ENCODE data around the gene MAS1. TPM values are rescaled to one million over a fixed set of nuclear protein-coding genes. Genes with fewer than 3 reads are reported as not detected.
A peak's percentile ranks its signal among the peaks of the same experiment; 100 is the strongest.

Gene MAS1
- polyA plus RNA-seq, 1 donor (not counting 4 experiments of a cell fraction or from before 2014, with no cell fraction given) = not detected

DNA sequence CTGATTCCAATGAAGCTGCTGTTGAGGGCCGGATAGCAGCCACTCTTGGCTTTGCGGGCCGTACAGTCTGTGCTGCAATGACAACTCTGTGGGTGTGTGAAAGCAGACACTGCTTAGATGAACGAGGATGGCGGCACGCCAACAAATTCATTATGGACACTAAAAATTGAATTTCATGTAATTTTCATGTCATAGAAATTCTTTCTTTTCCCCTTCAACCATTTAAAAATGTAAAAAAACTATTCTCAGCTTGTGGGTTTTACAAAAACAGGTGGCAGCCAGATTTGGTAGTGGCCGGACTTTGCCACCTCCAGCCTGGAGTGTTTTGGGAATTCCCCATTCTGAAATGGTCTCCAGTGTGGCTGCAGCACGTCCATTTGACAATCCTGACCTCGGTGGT lies 26.0 kb downstream of the MAS1 start:
- H2AFZ ChIP-seq (ENCODE audit: control insufficient read depth, low read length) = no peak overlapping the region

DNA sequence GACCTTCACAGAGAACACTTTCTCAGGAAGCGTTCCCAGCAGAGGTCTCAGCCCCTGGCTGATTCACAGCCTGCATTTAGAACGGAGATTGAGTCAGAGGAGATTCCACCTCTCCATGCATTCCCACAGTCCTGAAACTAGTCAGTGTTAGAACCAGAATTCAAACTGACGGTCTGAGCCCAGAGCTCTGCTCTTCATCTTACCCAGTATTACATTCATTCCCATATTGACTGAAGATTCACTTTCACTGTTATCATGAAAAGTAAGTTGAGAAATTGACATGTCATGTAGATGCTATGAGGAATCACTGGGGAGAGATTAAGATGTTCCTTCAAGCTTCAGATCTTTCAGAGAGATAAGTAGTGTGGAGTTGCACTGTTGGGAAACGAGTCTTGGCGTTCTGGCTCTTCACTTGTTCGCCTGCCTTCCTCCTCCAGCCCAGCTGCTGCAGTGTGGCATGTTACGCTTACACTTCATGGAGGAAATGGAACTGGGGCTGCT lies 28.3 kb downstream of the MAS1 start:
- peak overlapping the region; percentile 39 for H3K4me2 ChIP-seq (ENCODE audit: control insufficient read depth, extremely low read depth, insufficient read depth, low read depth, low read length)
- no peaks in the 10 kb centered on the region for H3K27me3 ChIP-seq (ENCODE audit: control insufficient read depth, extremely low read depth, insufficient read depth, low read length)
- DNase-seq (ENCODE audit: low read depth, low spot score) = no peak
- H4K20me1 ChIP-seq (ENCODE audit: control insufficient read depth, extremely low read depth, insufficient read depth, low read length) = no peaks in the 10 kb centered on the region
- H3K4me1 ChIP-seq (ENCODE audit: control insufficient read depth, extremely low read depth, insufficient read depth, low read length) = peaks cover 24% of the 10 kb centered on the region
- H3K9ac ChIP-seq (ENCODE audit: control insufficient read depth, extremely low read depth, insufficient read depth, low read length) = no peak overlapping the region
- H3K9me3 ChIP-seq (ENCODE audit: control insufficient read depth, low read depth, low read length) = no peaks in the 10 kb centered on the region
- FAIRE-seq = peak; percentile 51
- no peaks in the 10 kb centered on the region for H3K9me1 ChIP-seq (ENCODE audit: control insufficient read depth, extremely low read depth, insufficient read depth, low read length)
- TF ChIP-seq, protein P1, sequence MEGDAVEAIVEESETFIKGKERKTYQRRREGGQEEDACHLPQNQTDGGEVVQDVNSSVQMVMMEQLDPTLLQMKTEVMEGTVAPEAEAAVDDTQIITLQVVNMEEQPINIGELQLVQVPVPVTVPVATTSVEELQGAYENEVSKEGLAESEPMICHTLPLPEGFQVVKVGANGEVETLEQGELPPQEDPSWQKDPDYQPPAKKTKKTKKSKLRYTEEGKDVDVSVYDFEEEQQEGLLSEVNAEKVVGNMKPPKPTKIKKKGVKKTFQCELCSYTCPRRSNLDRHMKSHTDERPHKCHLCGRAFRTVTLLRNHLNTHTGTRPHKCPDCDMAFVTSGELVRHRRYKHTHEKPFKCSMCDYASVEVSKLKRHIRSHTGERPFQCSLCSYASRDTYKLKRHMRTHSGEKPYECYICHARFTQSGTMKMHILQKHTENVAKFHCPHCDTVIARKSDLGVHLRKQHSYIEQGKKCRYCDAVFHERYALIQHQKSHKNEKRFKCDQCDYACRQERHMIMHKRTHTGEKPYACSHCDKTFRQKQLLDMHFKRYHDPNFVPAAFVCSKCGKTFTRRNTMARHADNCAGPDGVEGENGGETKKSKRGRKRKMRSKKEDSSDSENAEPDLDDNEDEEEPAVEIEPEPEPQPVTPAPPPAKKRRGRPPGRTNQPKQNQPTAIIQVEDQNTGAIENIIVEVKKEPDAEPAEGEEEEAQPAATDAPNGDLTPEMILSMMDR (optimal IDR thresholded peaks at IDR 0.05 in 1 of 3, IDR thresholded peaks at IDR 0.05 in 1 of 3, conservative IDR thresholded peaks at IDR 0.05 in 1 of 3; ENCODE audit: extremely low read depth in 1 of 3, insufficient read depth in 2 of 3, low read length in 3 of 3) = no peak
- TF ChIP-seq EZH2 (IDR thresholded peaks at IDR 0.05; ENCODE audit: low read length) = no peak
- no peaks in the 10 kb centered on the region for H3K79me2 ChIP-seq (ENCODE audit: control insufficient read depth, insufficient read depth, low read length)
- no peak overlapping the region for H2AFZ ChIP-seq (ENCODE audit: control insufficient read depth, low read length)
- H3K36me3 ChIP-seq (ENCODE audit: control insufficient read depth in 2 of 2, extremely low read depth in 1 of 2, insufficient read depth in 2 of 2, low read length in 2 of 2) = no peaks in the 10 kb centered on the region
- H3K4me3 ChIP-seq (ENCODE audit: control insufficient read depth in 2 of 3, extremely low read depth in 1 of 3, insufficient read depth in 2 of 3, low read depth in 1 of 3, low read length in 3 of 3) = no peak overlapping the region
- dilution Hi-C loops (cut with MboI; ENCODE audit: extremely low pct_ligation_motif_present, low sequenced_read_pairs) = no loop called here
- no peak overlapping the region for H3K27ac ChIP-seq (ENCODE audit: control insufficient read depth, insufficient read depth, low read length)

More for the DNA sequence above, 26.0 kb downstream of the MAS1 start:
- H3K27ac ChIP-seq (ENCODE audit: control insufficient read depth, insufficient read depth, low read length) = no peak overlapping the region
- H4K20me1 ChIP-seq (ENCODE audit: control insufficient read depth, extremely low read depth, insufficient read depth, low read length) = no peaks in the 10 kb centered on the region
- H3K36me3 ChIP-seq (ENCODE audit: control insufficient read depth in 2 of 2, extremely low read depth in 1 of 2, insufficient read depth in 2 of 2, low read length in 2 of 2) = no peaks in the 10 kb centered on the region
- no peak for FAIRE-seq
- H3K9me1 ChIP-seq (ENCODE audit: control insufficient read depth, extremely low read depth, insufficient read depth, low read length) = no peaks in the 10 kb centered on the region
- H3K4me1 ChIP-seq (ENCODE audit: control insufficient read depth, extremely low read depth, insufficient read depth, low read length) = peaks cover 24% of the 10 kb centered on the region
- dilution Hi-C loops (cut with MboI; ENCODE audit: extremely low pct_ligation_motif_present, low sequenced_read_pairs) = no loop called here
- peaks cover 4% of the 10 kb centered on the region for H3K27me3 ChIP-seq (ENCODE audit: control insufficient read depth, extremely low read depth, insufficient read depth, low read length)
- H3K79me2 ChIP-seq (ENCODE audit: control insufficient read depth, insufficient read depth, low read length) = no peaks in the 10 kb centered on the region
- DNase-seq (ENCODE audit: low read depth, low spot score) = no peak
- TF ChIP-seq, protein P1 (optimal IDR thresholded peaks at IDR 0.05 in 1 of 3, IDR thresholded peaks at IDR 0.05 in 1 of 3, conservative IDR thresholded peaks at IDR 0.05 in 1 of 3; ENCODE audit: extremely low read depth in 1 of 3, insufficient read depth in 2 of 3, low read length in 3 of 3) = no peak
- TF ChIP-seq EZH2 (IDR thresholded peaks at IDR 0.05; ENCODE audit: low read length) = no peak
- H3K4me3 ChIP-seq (ENCODE audit: control insufficient read depth in 2 of 3, extremely low read depth in 1 of 3, insufficient read depth in 2 of 3, low read depth in 1 of 3, low read length in 3 of 3) = no peak overlapping the region
- H3K9ac ChIP-seq (ENCODE audit: control insufficient read depth, extremely low read depth, insufficient read depth, low read length) = no peak overlapping the region
- H3K9me3 ChIP-seq (ENCODE audit: control insufficient read depth, low read depth, low read length) = no peaks in the 10 kb centered on the region
- no peak overlapping the region for H3K4me2 ChIP-seq (ENCODE audit: control insufficient read depth, extremely low read depth, insufficient read depth, low read depth, low read length)
